ENCODE results near the gene AATK.

- TF ChIP-seq, protein P1, sequence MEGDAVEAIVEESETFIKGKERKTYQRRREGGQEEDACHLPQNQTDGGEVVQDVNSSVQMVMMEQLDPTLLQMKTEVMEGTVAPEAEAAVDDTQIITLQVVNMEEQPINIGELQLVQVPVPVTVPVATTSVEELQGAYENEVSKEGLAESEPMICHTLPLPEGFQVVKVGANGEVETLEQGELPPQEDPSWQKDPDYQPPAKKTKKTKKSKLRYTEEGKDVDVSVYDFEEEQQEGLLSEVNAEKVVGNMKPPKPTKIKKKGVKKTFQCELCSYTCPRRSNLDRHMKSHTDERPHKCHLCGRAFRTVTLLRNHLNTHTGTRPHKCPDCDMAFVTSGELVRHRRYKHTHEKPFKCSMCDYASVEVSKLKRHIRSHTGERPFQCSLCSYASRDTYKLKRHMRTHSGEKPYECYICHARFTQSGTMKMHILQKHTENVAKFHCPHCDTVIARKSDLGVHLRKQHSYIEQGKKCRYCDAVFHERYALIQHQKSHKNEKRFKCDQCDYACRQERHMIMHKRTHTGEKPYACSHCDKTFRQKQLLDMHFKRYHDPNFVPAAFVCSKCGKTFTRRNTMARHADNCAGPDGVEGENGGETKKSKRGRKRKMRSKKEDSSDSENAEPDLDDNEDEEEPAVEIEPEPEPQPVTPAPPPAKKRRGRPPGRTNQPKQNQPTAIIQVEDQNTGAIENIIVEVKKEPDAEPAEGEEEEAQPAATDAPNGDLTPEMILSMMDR (IDR thresholded peaks at IDR 0.05; ENCODE audit: poor library complexity): no peak
- TF ChIP-seq EZH2phosphoT487 (IDR thresholded peaks at IDR 0.05; ENCODE audit: low read depth, severe bottlenecking, unreplicated experiment): no peak
Measured at GRCh38 chr17:81193051-81193410, 27.0 kb upstream of the AATK start.

Measured in hepatocyte (in vitro differentiated cells).